Measurements from ENCODE around the gene CHD2.

Gene CHD2

GRCh38 chr15:92930776-92931175 lies 30.7 kb downstream of the CHD2 start:
- no peak for DNase-seq (ENCODE audit: low spot score)

- no peak for DNase-seq (ENCODE audit: low spot score)
Measured at GRCh38 chr15:92932946-92933649, 33.0 kb downstream of the CHD2 start.

- DNase-seq (ENCODE audit: low spot score) = no peak
Measured at GRCh38 chr15:92933831-92934230, 33.7 kb downstream of the CHD2 start.

GRCh38 chr15:92934716-92935115 lies 34.6 kb downstream of the CHD2 start:
- DNase-seq (ENCODE audit: low spot score) = no peak

GRCh38 chr15:92936138-92936537 lies 36.0 kb downstream of the CHD2 start:
- no peak for DNase-seq (ENCODE audit: low spot score)

GRCh38 chr15:92936693-92937092 lies 36.6 kb downstream of the CHD2 start:
- no peak for DNase-seq (ENCODE audit: low spot score)

GRCh38 chr15:92937901-92938300 lies 37.8 kb downstream of the CHD2 start:
- DNase-seq (ENCODE audit: low spot score) = no peak

GRCh38 chr15:92938387-92938786 lies 38.3 kb downstream of the CHD2 start:
- no peak for DNase-seq (ENCODE audit: low spot score)

GRCh38 chr15:92941668-92942067 lies 41.5 kb downstream of the CHD2 start:
- DNase-seq (ENCODE audit: low spot score) = no peak

- no peak for DNase-seq (ENCODE audit: low spot score)
Measured at GRCh38 chr15:92942706-92943105, 42.6 kb downstream of the CHD2 start.

- DNase-seq (ENCODE audit: low spot score) = no peak
Measured at GRCh38 chr15:92943581-92943980, 43.5 kb downstream of the CHD2 start.

GRCh38 chr15:92944946-92945521 lies 44.9 kb downstream of the CHD2 start:
- DNase-seq (ENCODE audit: low spot score) = no peak

GRCh38 chr15:92947071-92947730 lies 47.1 kb downstream of the CHD2 start:
- no peak for DNase-seq (ENCODE audit: low spot score)

- no peak for DNase-seq (ENCODE audit: low spot score)
Measured at GRCh38 chr15:92949604-92950249, 49.6 kb downstream of the CHD2 start.

GRCh38 chr15:92951800-92952457 lies 51.8 kb downstream of the CHD2 start:
- no peak for DNase-seq (ENCODE audit: low spot score)

- no peak for DNase-seq (ENCODE audit: low spot score)
Measured at GRCh38 chr15:92952458-92952850, 52.3 kb downstream of the CHD2 start.

- no peak for DNase-seq (ENCODE audit: low spot score)
Measured at GRCh38 chr15:92953566-92953965, 53.4 kb downstream of the CHD2 start.

- no peak for DNase-seq (ENCODE audit: low spot score)
Measured at GRCh38 chr15:92954002-92954401, 53.9 kb downstream of the CHD2 start.

- DNase-seq (ENCODE audit: low spot score) = no peak
Measured at GRCh38 chr15:92954578-92954977, 54.5 kb downstream of the CHD2 start.

- DNase-seq (ENCODE audit: low spot score) = no peak
Measured at GRCh38 chr15:92955706-92956105, 55.6 kb downstream of the CHD2 start.

- no peak for DNase-seq (ENCODE audit: low spot score)
Measured at GRCh38 chr15:92958105-92958504, 58.0 kb downstream of the CHD2 start.

GRCh38 chr15:92959219-92959618 lies 59.1 kb downstream of the CHD2 start:
- DNase-seq (ENCODE audit: low spot score) = no peak
